ENCODE results near the gene TMA7B.

TMA7B gene

GRCh38 chr22:39967996-39968972 is 8.1 kb downstream of the TMA7B start:
- TF ChIP-seq CTCF (IDR thresholded peaks at IDR 0.05; ENCODE audit: low read depth, low read length, missing control alignments) = no peak
- H3K4me3 ChIP-seq (ENCODE audit: low read depth, low read length) = no peak overlapping the region
- DNase-seq (ENCODE audit: low read depth) = no peak

GRCh38 chr22:39970742-39971141 is 10.5 kb downstream of the TMA7B start:
- no peak for DNase-seq (ENCODE audit: low read depth)
- no peak for TF ChIP-seq CTCF (IDR thresholded peaks at IDR 0.05; ENCODE audit: low read depth, low read length, missing control alignments)
- no peak overlapping the region for H3K4me3 ChIP-seq (ENCODE audit: low read depth, low read length)

DNA sequence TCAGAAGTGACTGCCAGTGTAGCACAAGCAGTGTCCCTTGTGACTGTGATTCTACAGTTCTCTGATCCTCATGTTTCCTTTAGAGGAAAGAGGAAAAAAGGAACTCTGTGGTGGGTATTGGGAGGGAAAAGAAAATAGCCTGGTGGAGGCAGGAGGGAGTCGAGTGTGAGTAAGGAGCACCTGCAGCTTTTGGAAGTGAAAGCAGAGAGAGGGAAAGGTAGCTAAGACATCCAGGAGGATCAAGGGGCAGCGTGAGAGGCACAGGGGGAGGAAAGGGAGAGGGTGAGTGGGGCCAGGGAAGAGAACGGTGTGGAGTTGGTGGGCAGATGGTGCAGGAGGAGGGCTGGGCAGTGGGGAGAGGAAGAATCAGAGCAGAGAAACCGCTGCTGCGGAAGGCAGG is 12.4 kb downstream of the TMA7B start:
- H3K4me3 ChIP-seq (ENCODE audit: low read depth, low read length) = no peak overlapping the region
- no peak for TF ChIP-seq CTCF (IDR thresholded peaks at IDR 0.05; ENCODE audit: low read depth, low read length, missing control alignments)
- no peak for DNase-seq (ENCODE audit: low read depth)

GRCh38 chr22:39973656-39974055 is 13.5 kb downstream of the TMA7B start:
- no peak for DNase-seq (ENCODE audit: low read depth)
- TF ChIP-seq CTCF (IDR thresholded peaks at IDR 0.05; ENCODE audit: low read depth, low read length, missing control alignments) = no peak
- no peak overlapping the region for H3K4me3 ChIP-seq (ENCODE audit: low read depth, low read length)

- DNase-seq (ENCODE audit: low read depth) = no peak
- no peak for TF ChIP-seq CTCF (IDR thresholded peaks at IDR 0.05; ENCODE audit: low read depth, low read length, missing control alignments)
- H3K4me3 ChIP-seq (ENCODE audit: low read depth, low read length) = no peak overlapping the region
Measured at GRCh38 chr22:39974065-39974464, 13.9 kb downstream of the TMA7B start.

- no peak overlapping the region for H3K4me3 ChIP-seq (ENCODE audit: low read depth, low read length)
- no peak for DNase-seq (ENCODE audit: low read depth)
- no peak for TF ChIP-seq CTCF (IDR thresholded peaks at IDR 0.05; ENCODE audit: low read depth, low read length, missing control alignments)
Measured at GRCh38 chr22:39979048-39979447, 18.9 kb downstream of the TMA7B start.

DNA sequence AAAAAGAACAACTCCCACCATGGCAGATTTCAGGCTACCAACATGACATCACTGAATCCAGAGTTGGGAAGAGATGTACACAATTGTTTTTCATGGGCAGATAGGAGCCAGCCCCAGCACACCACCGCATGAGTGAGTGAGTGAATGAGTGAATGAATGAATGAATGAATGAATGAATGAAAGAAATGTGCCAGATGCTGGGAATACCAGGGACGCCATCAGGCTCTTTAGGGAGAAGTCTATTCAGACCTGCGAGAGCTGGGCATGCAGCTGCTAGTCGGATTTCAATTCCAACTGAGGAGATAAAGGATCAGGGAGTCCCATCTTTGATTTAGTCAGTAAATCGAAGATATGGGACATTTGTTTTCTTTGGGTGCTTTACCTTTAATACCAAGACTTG is 19.3 kb downstream of the TMA7B start:
- H3K4me3 ChIP-seq (ENCODE audit: low read depth, low read length) = no peak overlapping the region
- no peak for DNase-seq (ENCODE audit: low read depth)
- no peak for TF ChIP-seq CTCF (IDR thresholded peaks at IDR 0.05; ENCODE audit: low read depth, low read length, missing control alignments)
